Measurements from ENCODE around the gene CAPN1.

DNA sequence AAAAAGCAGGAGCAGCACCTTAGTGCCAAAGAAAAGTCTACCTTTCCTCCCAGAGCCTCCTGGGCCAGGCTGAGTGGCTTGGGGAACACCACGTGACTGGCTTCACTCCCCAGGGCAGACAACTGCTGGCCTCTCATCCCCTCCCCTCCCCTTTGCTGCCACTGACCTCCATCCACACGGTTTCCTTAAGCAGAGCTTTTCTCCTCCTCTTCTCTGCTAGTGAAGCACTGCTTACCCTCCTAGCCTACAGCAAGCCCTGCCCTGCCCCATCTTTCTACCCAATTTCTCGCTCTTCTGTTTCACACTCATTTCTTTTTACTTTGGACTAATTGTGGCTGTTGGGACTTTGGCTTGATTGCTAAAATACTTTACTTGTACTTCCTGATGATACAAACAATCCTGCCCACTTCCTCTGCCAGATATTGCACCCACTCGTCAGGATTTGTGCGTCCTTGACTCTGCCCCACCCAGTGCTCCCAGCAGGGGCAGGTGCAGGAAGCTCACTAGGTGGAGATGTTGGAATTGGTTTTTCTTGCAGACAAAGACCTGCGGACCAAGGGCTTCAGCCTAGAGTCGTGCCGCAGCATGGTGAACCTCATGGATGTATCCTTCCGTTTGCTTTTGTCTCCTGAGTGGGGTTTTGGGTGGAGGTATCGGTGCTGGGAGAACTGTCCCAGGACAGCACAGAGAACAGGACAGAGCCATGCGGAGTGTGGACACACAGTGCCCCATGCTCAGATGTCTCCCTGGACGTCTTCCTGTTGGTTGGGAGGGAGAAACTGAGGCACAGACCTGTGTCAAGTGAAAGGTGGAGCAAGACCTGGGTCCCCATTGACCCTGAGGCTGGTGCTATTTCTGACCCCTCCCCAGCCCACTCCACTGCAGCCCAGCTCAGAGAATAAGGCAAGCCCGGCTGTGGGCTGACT, 27.3 kb downstream of the CAPN1 start:
- TF ChIP-seq, protein P1, sequence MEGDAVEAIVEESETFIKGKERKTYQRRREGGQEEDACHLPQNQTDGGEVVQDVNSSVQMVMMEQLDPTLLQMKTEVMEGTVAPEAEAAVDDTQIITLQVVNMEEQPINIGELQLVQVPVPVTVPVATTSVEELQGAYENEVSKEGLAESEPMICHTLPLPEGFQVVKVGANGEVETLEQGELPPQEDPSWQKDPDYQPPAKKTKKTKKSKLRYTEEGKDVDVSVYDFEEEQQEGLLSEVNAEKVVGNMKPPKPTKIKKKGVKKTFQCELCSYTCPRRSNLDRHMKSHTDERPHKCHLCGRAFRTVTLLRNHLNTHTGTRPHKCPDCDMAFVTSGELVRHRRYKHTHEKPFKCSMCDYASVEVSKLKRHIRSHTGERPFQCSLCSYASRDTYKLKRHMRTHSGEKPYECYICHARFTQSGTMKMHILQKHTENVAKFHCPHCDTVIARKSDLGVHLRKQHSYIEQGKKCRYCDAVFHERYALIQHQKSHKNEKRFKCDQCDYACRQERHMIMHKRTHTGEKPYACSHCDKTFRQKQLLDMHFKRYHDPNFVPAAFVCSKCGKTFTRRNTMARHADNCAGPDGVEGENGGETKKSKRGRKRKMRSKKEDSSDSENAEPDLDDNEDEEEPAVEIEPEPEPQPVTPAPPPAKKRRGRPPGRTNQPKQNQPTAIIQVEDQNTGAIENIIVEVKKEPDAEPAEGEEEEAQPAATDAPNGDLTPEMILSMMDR (IDR thresholded peaks at IDR 0.05 in 8 of 11, conservative IDR thresholded peaks at IDR 0.05 in 3 of 11): no peak
- TF ChIP-seq POLR2A (IDR thresholded peaks at IDR 0.05): no peak
- TF ChIP-seq POLR2AphosphoS5 (IDR thresholded peaks at IDR 0.05): no peak
